ENCODE measurements around the gene SPACA4. TPM values are rescaled to one million over a fixed set of nuclear protein-coding genes. Genes with fewer than 3 reads are reported as not detected.

SPACA4 gene
- total RNA-seq, 1 experiment from 2014 or later: not detected

GRCh38 chr19:48634424-48635262 lies 28.1 kb downstream of the SPACA4 start:
- Histone ChIP-seq H2BK5ac (ENCODE audit: insufficient read length, low read length) (no peak overlapping the region), H3K4me2 (ENCODE audit: insufficient read depth, insufficient read length, low read length) (peak overlapping the region; percentile 57), H3K4ac (ENCODE audit: low read depth, low read length) (no peak overlapping the region), H4K5ac (ENCODE audit: insufficient read length, low read depth, low read length) (no peak overlapping the region), H3K23me2 (ENCODE audit: insufficient read length, low read depth, low read length, poor library complexity, severe bottlenecking) (peaks cover 32% of the 10 kb centered on the region), H3K14ac (ENCODE audit: insufficient read depth, low read length) (no peak overlapping the region), H4K20me1 (ENCODE audit: control insufficient read depth, insufficient read depth, insufficient read length) (no peaks in the 10 kb centered on the region), H3K79me2 (ENCODE audit: insufficient read depth, low read length) (no peaks in the 10 kb centered on the region), H3K23ac (ENCODE audit: insufficient read length, low read depth, low read length) (no peak overlapping the region), H3K9me3 (ENCODE audit: control insufficient read depth, low read depth, low read length) (no peaks in the 10 kb centered on the region), H2AFZ (ENCODE audit: low read length) (no peak overlapping the region), H3K27ac (ENCODE audit: insufficient read length, low read depth, low read length) (no peak overlapping the region), H3K18ac (ENCODE audit: insufficient read length, low read depth, low read length) (no peak overlapping the region), H4K8ac (replicated peaks; ENCODE audit: insufficient read length, low read depth, low read length) (no peak overlapping the region), H2AK5ac (ENCODE audit: insufficient read length, low read length) (no peak overlapping the region), H3K79me1 (ENCODE audit: insufficient read depth, low read depth, low read length, poor library complexity, severe bottlenecking) (no peaks in the 10 kb centered on the region), H3K4me1 (ENCODE audit: insufficient read depth, low read length) (peaks cover 9% of the 10 kb centered on the region; the same call in 1 of the 2 replicates), H2BK12ac (ENCODE audit: insufficient read length, low read depth, low read length) (no peak overlapping the region), H3K9ac (ENCODE audit: extremely low read depth, insufficient read length, low read length) (no peak overlapping the region), H2BK20ac (ENCODE audit: low read depth, low read length, poor library complexity, severe bottlenecking) (no peak overlapping the region), H2BK15ac (ENCODE audit: low read depth, low read length) (no peak overlapping the region), H2BK120ac (ENCODE audit: low read depth, low read length, poor library complexity, severe bottlenecking) (no peak overlapping the region), H4K91ac (ENCODE audit: insufficient read length, low read depth, low read length) (no peak overlapping the region), H3K56ac (ENCODE audit: insufficient read length, low read depth, low read length) (no peak overlapping the region), H3T11ph (ENCODE audit: low read length) (no peak overlapping the region), H3K27me3 (ENCODE audit: insufficient read depth, low read length) (no peaks in the 10 kb centered on the region; the same call in 1 of the 2 replicates)
- no CpG with 5 or more reads among the region's 37 CpGs for WGBS (ENCODE audit: extremely low coverage, insufficient read length, low lambda C conversion rate)
- Mint-ChIP-seq H3K27ac (peak overlapping the region; percentile 55 to 94 (median 85); a peak in 6 of 7 replicates), H3K9me3 (no peaks in the 10 kb centered on the region), H3K4me1 (peaks cover 37 to 57% of the 10 kb centered on the region in 2 experiments), H3K27me3 (ENCODE audit: low read depth) (peaks cover 4% of the 10 kb centered on the region), H3K4me3 (peak overlapping the region; percentile 57 to 79), H3K36me3 (ENCODE audit: insufficient read depth in 1 of 3, low read depth in 3 of 3) (peaks cover 8 to 28% (median 19%) of the 10 kb centered on the region in 3 experiments; a peak in 6 of 7 replicates)
- DNase-seq: peak; percentile 98
- TF ChIP-seq CTCF (conservative IDR thresholded peaks at IDR 0.05): no peak
